CD4-positive, alpha-beta T cell treated with Interleukin-12 subunit alpha and Interleukin-12 subunit beta, for 1 hour (primary cell): ENCODE measurements around the gene NKX6-1.

ENCODE experiments used
- DNase-seq: peaks from one replicate; pipeline ENCODE4 v3.0.0-alpha.2; 2020

The NKX6-1 gene

DNA sequence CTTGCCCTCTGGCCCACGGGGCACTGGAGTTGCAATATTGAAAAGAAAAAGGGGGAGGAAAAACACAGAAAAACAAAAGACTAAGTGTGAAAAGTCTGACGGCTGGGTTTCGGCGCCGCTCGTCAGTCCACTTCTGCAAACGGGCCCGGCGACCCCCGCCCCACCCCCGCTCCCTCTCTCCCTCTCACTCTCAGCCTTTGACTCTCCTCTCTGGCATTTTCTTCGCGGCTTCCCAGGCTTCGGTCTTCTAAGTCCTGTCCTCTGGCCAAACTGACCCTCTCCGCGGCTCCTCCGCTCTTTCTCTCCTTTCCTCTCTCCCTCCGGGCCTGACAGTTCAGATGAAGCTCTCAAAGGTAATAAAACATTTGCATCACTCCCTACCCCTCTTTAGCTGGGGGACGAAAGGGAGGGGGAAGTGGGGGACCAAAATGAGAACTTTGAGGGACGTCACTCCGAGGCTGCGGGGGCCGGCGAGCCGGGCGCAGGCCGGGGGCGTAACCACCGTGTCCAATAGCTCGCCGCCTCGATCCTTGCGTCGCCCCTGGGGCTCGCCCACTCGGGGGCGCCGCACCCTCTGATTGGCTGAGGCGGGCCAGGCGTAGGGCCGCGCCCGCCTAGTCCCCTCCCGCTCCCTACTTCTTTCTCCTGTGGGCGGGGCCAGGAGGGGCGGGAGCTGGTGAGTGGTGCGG, at the start of gene NKX6-1:
TSS of gene NKX6-1 (minus strand) at position 358 of the 689 bp plus-strand sequence. CDS start 1,064 bp downstream, outside the sequence.
- no peak for DNase-seq

- no peak for DNase-seq
These were observed 48.1 kb upstream of the NKX6-1 start for GRCh38 chr4:84547211-84547610.

DNA sequence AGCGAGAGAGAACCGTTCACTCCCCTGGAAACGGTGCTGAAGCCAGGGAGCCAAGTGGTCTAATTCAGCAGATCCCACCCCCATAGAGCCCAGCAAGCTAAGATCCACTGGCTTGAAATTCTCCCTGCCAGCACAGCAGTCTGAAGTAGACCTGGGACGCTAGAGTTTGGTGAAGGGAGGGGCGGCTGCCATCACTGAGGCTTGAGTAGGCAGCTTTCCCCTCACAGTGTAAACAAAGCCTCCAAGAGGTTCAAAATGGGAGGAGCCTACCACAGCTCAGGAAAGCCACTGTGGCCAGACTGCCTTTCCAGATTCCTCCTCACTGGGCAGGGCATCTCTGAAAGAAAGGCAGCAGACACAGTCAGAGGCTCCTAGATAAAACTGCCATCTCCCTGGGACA, 46.0 kb upstream of the NKX6-1 start:
- DNase-seq = no peak

GRCh38 chr4:84535901-84536300, 36.8 kb upstream of the NKX6-1 start:
- no peak for DNase-seq

- DNase-seq = no peak
These were observed 32.6 kb upstream of the NKX6-1 start for GRCh38 chr4:84531689-84532088.

DNA sequence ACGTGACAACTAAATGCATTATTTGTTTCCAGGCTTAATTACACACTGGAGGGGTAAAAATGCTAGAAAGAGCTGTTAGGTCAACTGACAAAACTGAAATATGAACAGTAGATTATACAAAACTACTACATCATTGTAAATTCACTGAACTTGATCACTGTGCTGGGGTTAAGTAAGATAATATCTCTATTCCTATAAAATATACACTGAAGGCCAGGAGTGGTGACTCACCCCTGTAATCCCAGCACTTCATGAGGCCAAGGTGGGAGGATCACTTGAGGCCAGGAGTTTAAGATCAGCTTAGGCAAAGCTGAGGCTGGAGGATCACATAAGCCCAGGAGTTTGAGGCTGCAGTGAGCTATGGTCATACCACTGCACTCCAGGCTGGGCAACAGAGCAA, 31.8 kb upstream of the NKX6-1 start:
- no peak for DNase-seq

DNA sequence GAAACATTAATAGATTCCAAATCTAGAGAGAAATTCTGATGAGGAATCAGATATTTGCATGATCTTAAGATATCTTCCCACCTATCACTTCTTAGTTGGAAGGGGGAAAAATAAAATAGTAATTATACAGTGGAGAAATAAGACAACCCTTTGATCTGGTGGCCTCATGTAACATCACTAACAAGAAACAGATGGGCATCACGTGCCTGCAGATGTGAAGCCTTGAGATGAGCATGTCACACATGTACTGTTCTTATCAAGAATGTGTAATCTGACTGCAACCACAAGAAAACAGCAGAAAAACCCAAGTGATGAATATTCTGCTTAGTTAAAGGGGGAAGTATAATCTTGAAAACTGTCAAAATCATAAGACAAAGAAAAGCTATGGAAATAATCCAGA, 31.4 kb upstream of the NKX6-1 start:
- DNase-seq = no peak

GRCh38 chr4:84529169-84529751, 30.2 kb upstream of the NKX6-1 start:
- DNase-seq = peak; percentile 17

- no peak for DNase-seq
These were observed 28.3 kb upstream of the NKX6-1 start for GRCh38 chr4:84527391-84527790.

DNA sequence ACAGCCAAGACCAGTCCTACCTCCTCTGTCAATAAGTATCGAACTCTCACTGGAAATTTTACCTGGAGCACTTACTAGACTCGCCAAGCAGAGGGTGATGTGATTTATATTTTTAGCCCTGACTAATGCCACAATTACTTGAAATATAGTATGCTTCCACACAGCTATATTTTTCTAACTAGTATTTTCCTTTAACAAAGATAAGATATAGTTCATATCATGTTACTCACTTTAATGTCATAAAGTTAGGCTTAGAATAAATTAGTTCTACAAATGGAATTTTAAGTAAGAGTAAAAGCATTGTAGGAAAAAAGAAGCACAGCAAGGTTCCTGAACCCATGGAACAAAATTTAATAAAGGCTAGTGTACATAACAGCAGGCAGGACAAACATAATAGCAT, 16.0 kb upstream of the NKX6-1 start:
- no peak for DNase-seq

- no peak for DNase-seq
These were observed 13.2 kb upstream of the NKX6-1 start for GRCh38 chr4:84512277-84512676.

- DNase-seq = no peak
These were observed 12.6 kb upstream of the NKX6-1 start for GRCh38 chr4:84511703-84512102.

- no peak for DNase-seq
These were observed 8.8 kb upstream of the NKX6-1 start for GRCh38 chr4:84507941-84508340.

GRCh38 chr4:84504821-84505220, 5.7 kb upstream of the NKX6-1 start:
- no peak for DNase-seq

GRCh38 chr4:84503495-84504437, 4.7 kb upstream of the NKX6-1 start:
- peak; percentile 26 for DNase-seq

GRCh38 chr4:84502955-84503373, 3.9 kb upstream of the NKX6-1 start:
- no peak for DNase-seq

- DNase-seq = no peak
These were observed 3.4 kb upstream of the NKX6-1 start for GRCh38 chr4:84502333-84502954.

DNA sequence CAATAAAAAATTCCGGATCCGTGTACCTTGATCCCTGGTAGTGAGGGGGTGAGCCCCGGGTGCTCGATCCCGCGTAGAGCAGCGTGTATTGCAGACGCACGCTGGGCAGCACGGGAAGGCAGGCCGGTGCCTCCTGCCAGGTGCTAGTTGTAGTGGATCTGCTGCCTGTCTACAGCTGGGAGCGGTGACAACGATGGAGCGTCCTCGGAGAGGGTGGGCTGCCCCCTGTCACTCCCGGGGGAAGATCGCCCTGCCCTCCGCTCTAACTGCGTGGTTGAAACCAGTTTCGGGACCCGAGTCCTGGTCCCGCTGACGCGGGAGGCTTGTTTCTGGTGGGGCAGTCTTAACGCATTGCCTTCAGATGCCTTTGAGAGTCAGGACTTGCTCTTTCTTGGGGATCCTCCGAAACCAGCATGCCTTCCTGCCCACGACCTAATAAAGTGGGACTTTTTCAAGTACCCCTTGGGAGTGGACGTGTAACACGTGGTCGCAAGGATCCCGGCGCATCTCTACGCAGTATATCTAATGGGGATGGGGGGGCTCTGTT, 2.7 kb upstream of the NKX6-1 start:
- no peak for DNase-seq

- no peak for DNase-seq
These were observed 2.1 kb upstream of the NKX6-1 start for GRCh38 chr4:84501202-84501503.

GRCh38 chr4:84500386-84501201, 1.5 kb upstream of the NKX6-1 start:
- no peak for DNase-seq

- no peak for DNase-seq
These were observed 511 bp upstream of the NKX6-1 start for GRCh38 chr4:84499624-84499982.

GRCh38 chr4:84498203-84498934, 723 bp downstream of the NKX6-1 start:
- no peak for DNase-seq
